K562 (cell line): ENCODE results near the gene TMIGD2. TPM values are rescaled to one million over a fixed set of nuclear protein-coding genes. Genes with fewer than 3 reads are reported as not detected.

Source experiments
- BDP1 ChIP-seq: IDR thresholded peaks from 3 replicates; pipeline ENCODE4 v1.6.1; 2011; ENCODE audit not compliant: insufficient read length, insufficient read depth
- CBFA2T2 ChIP-seq: fragments of 450-650 bp; conservative IDR thresholded peaks from 2 replicates; pipeline ENCODE4 v1.6.1; 2017; ENCODE audit warnings: mild to moderate bottlenecking
- JUND ChIP-seq, 2 experiments: IDR thresholded peaks; 2 replicates in 1 of 2; 3 replicates in 1 of 2; pipeline ENCODE4 v1.6.1; 2011; ENCODE audit warnings: borderline replicate concordance in 2 of 2, low read depth in 2 of 2, low read length in 2 of 2, improper control_type of control experiment in 1 of 2, missing biosample characterization in 1 of 2, missing genetic modification characterization in 1 of 2, missing genetic modification reagents in 1 of 2
- MTF1 ChIP-seq: fragments of 250-450 bp; sonication (Bioruptor Pico); IDR thresholded peaks from 2 replicates; pipeline ENCODE4 v1.9.0; 2021; ENCODE audit warnings: moderate library complexity, mild to moderate bottlenecking, inconsistent platforms, borderline replicate concordance
- NFIX ChIP-seq: fragments of 250-450 bp; sonication (Bioruptor Pico); IDR thresholded peaks from 2 replicates; pipeline ENCODE4 v1.4.0; 2020; ENCODE audit warnings: low read depth, mild to moderate bottlenecking, moderate library complexity
- POU5F1 ChIP-seq: fragments of 150-350 bp; IDR thresholded peaks from 2 replicates; pipeline ENCODE4 v1.6.1; 2014; ENCODE audit warnings: borderline replicate concordance, low read length, low read depth, mild to moderate bottlenecking; ENCODE audit not compliant: partially characterized antibody
- PTTG1 ChIP-seq: fragments of 450-650 bp; IDR thresholded peaks from 2 replicates; pipeline ENCODE4 v1.6.1; 2016; ENCODE audit warnings: low read depth, mild to moderate bottlenecking, missing genetic modification characterization, missing compliant biosample characterization
- SMAD2 ChIP-seq: fragments of 150-350 bp; IDR thresholded peaks from 2 replicates; pipeline ENCODE4 v1.6.1; 2014; ENCODE audit warnings: low read depth, mild to moderate bottlenecking, low read length
- SRSF9 ChIP-seq: fragments of 200-400 bp; formaldehyde crosslinking; IDR thresholded peaks from 2 replicates; pipeline ENCODE4 v1.6.1; 2017; ENCODE audit warnings: low read depth, low read length, borderline replicate concordance
- TFE3 ChIP-seq: fragments of 450-650 bp; formaldehyde crosslinking; IDR thresholded peaks from 2 replicates; pipeline ENCODE4 v1.4.0; 2020; ENCODE audit warnings: mild to moderate bottlenecking, mixed read lengths
- UBTF ChIP-seq, 2 experiments: IDR thresholded peaks; 2 replicates each; pipeline ENCODE4 v1.6.1; 2012; ENCODE audit warnings: improper control_type of control experiment in 2 of 2, low read depth in 2 of 2, low read length in 2 of 2, borderline replicate concordance in 1 of 2
- ZBTB17 ChIP-seq: fragments of 450-650 bp; formaldehyde crosslinking; IDR thresholded peaks from 2 replicates; pipeline ENCODE4 v1.4.0; 2020; ENCODE audit warnings: mild to moderate bottlenecking
- ZC3H8 ChIP-seq: fragments of 450-650 bp; IDR thresholded peaks from 2 replicates; pipeline ENCODE4 v1.6.1; 2017
- ZEB2 ChIP-seq: fragments of 450-650 bp; IDR thresholded peaks from 2 replicates; pipeline ENCODE4 v1.6.1; 2016
- ZFP1 ChIP-seq: fragments of 450-650 bp; formaldehyde crosslinking; IDR thresholded peaks from 2 replicates; pipeline ENCODE4 v1.4.0; 2020; ENCODE audit warnings: mild to moderate bottlenecking, mixed read lengths
- ZFPM2 ChIP-seq: fragments of 250-450 bp; sonication (Bioruptor Pico); IDR thresholded peaks from 2 replicates; pipeline ENCODE4 v1.5.1; 2022; ENCODE audit warnings: mild to moderate bottlenecking
- ZNF133 ChIP-seq: fragments of 250-450 bp; sonication (Bioruptor Pico); IDR thresholded peaks from 2 replicates; pipeline ENCODE4 v1.4.0; 2020; ENCODE audit warnings: mild to moderate bottlenecking
- ZNF212 ChIP-seq: fragments of 450-650 bp; formaldehyde crosslinking; IDR thresholded peaks from 2 replicates; pipeline ENCODE4 v1.4.0; 2020; ENCODE audit warnings: mild to moderate bottlenecking
- ZNF347 ChIP-seq: fragments of 450-650 bp; formaldehyde crosslinking; IDR thresholded peaks from 2 replicates; pipeline ENCODE4 v1.4.0; 2020; ENCODE audit warnings: low read depth, mild to moderate bottlenecking, moderate library complexity
- ZNF561 ChIP-seq: fragments of 450-650 bp; formaldehyde crosslinking; conservative IDR thresholded peaks from 2 replicates; pipeline ENCODE4 v1.4.0; 2020; ENCODE audit warnings: mild to moderate bottlenecking, moderate library complexity
- polyA plus RNA-seq, 8 experiments: library from polyadenylated mRNA; depleted of rRNA in 4 of 8; stranded (reverse) in 5 of 8; unstranded in 3 of 8; fragments of >200 nt; fragmentation: Nextera tagmentation in 2 of 8; fragmentation: Illumina TruSeq in 1 of 8; extraction: Ambion mirVana in 2 of 8; extraction: Trizol in 1 of 8; gene quantifications; 2 replicates each; pipeline versions ENCODE4 v1.2.1 to v1.2.3, GENCODE V29; 2011 to 2014; ENCODE audit warnings: inconsistent platforms in 1 of 8, missing spikeins in 1 of 8
- total RNA-seq, 7 experiments: library from RNA; depleted of rRNA in 6 of 7; stranded (reverse); fragments of >200 nt in 6 of 7; fragmentation: Illumina TruSeq in 2 of 7; extraction: Trizol in 2 of 7; gene quantifications; 2 replicates each; pipeline versions ENCODE4 v1.2.1 to v1.2.3, GENCODE V29; 2011 to 2021; ENCODE audit warnings: low replicate concordance in 1 of 7
- TF ChIP-seq, protein P1 (sequence below), 2 experiments: fragments of 450-650 bp in 1 of 2; IDR thresholded peaks; 2 replicates each; pipeline ENCODE4 v1.6.1; 2011 to 2017; ENCODE audit warnings: low read depth in 2 of 2, antibody characterized with exemption in 1 of 2, borderline replicate concordance in 1 of 2, low read length in 1 of 2, mild to moderate bottlenecking in 1 of 2, mixed read lengths in 1 of 2; ENCODE audit not compliant: control insufficient read depth in 1 of 2

Gene TMIGD2
- total and polyA plus RNA-seq, 9 of the 15 experiments (the other 6 are each of a cell fraction or from before 2014, with no cell fraction given) = not detected

DNA sequence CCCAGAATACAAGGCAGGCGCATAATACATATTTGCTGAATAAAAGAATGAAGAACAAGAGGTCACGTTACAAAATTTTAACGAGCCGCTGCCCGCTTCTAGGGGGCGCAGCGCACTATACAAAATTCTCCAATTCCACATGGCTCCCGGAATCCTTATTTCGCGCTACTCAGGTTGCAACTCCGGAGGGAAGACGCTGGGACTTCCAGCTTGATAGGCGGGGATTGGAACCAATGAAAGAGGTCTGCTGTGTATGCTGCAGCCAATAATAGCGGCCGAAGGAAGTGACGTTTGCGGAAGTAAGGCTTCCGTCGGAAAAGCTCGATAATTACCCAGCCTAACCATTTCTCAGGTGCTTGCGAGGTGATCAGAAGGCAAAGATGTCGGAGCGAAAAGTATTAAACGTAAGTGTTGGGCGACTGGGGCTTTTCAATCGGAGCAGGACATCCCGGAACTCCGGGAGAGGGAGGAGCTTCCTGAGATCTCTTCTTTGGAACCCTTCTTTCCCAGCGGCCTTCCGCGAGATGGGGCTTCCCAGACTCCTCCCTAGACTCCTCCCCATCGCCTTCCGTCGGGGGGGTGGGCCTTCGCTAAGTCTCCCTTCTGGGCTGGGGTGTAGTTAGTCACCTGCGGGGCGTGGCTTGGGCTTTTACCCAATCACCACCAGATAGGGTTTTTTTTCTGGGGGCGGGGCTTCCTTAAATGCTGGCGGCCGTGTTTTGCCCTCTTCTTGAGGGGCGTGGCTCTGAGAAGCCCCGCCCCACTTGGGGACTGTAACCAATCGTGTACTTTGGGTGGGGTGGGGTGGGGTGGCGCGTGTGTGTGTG is 55.2 kb downstream of the TMIGD2 start, which contains the start of gene YJU2 (continued):
- TF ChIP-seq PTTG1 (no peak), UBTF (IDR thresholded peaks at IDR 0.05; ENCODE audit: borderline replicate concordance in 1 of 2, low read depth in 2 of 2, low read length in 2 of 2) (peak in 1 of 2 experiments; percentile 48; a peak in 1 of 4 replicates), ZBTB17 (0 out of 2 replicates have a peak, but pooled peaks have one; percentile 43), JUND (IDR thresholded peaks at IDR 0.05; ENCODE audit: borderline replicate concordance, low read depth, low read length) (peak; percentile 68), JUND (tag; IDR thresholded peaks at IDR 0.05; ENCODE audit: borderline replicate concordance, low read depth, low read length) (peak; percentile 62; the same call in 2 of the 3 replicates), ZEB2 (peak; percentile 99), ZNF133 (CRISPR knock-in tag) (no peak), ZFP1 (no peak), TFE3 (CRISPR knock-in tag) (no peak), ZC3H8 (no peak), BDP1 (no peak), ZNF561 (CRISPR knock-in tag) (no peak), SRSF9 (no peak), NFIX (CRISPR knock-in tag) (no peak), CBFA2T2 (no peak), MTF1 (no peak), ZFPM2 (CRISPR knock-in tag) (no peak), ZNF347 (CRISPR knock-in tag) (no peak), POU5F1 (peak; percentile 56), ZNF212 (CRISPR knock-in tag) (no peak), SMAD2 (no peak)
- TF ChIP-seq, protein P1, sequence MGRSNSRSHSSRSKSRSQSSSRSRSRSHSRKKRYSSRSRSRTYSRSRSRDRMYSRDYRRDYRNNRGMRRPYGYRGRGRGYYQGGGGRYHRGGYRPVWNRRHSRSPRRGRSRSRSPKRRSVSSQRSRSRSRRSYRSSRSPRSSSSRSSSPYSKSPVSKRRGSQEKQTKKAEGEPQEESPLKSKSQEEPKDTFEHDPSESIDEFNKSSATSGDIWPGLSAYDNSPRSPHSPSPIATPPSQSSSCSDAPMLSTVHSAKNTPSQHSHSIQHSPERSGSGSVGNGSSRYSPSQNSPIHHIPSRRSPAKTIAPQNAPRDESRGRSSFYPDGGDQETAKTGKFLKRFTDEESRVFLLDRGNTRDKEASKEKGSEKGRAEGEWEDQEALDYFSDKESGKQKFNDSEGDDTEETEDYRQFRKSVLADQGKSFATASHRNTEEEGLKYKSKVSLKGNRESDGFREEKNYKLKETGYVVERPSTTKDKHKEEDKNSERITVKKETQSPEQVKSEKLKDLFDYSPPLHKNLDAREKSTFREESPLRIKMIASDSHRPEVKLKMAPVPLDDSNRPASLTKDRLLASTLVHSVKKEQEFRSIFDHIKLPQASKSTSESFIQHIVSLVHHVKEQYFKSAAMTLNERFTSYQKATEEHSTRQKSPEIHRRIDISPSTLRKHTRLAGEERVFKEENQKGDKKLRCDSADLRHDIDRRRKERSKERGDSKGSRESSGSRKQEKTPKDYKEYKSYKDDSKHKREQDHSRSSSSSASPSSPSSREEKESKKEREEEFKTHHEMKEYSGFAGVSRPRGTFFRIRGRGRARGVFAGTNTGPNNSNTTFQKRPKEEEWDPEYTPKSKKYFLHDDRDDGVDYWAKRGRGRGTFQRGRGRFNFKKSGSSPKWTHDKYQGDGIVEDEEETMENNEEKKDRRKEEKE (IDR thresholded peaks at IDR 0.05; ENCODE audit: borderline replicate concordance in 1 of 2, control insufficient read depth in 1 of 2, low read depth in 2 of 2, low read length in 1 of 2) = peak in 1 of 2 experiments; percentile 90; a peak in 2 of 4 replicates
